ENCODE measurements around the gene OGFOD2.

The OGFOD2 gene

GRCh38 chr12:122948605-122949004 is 26.4 kb upstream of the OGFOD2 start:
- Histone ChIP-seq H3K27ac (ENCODE audit: low read depth, low read length, poor library complexity, severe bottlenecking) (no peak overlapping the region), H3F3A (ENCODE audit: insufficient read depth, low read length) (no peaks in the 10 kb centered on the region), H3K4me3 (ENCODE audit: low read depth, low read length, poor library complexity, severe bottlenecking) (no peak overlapping the region), H3K4me1 (ENCODE audit: insufficient read depth, low read length, severe bottlenecking) (no peaks in the 10 kb centered on the region), H3K79me2 (ENCODE audit: insufficient read depth, low read length) (no peaks in the 10 kb centered on the region), H3K9me3 (ENCODE audit: low read length) (no peaks in the 10 kb centered on the region), H3K9ac (ENCODE audit: low read length) (no peak overlapping the region), H3K36me3 (ENCODE audit: insufficient read depth, low read length) (no peaks in the 10 kb centered on the region), H2AFZ (ENCODE audit: low read length) (no peak overlapping the region), H3K4me2 (ENCODE audit: low read length) (no peak overlapping the region), H3K27me3 (ENCODE audit: insufficient read depth, low read length) (peaks cover 6% of the 10 kb centered on the region; the same call in 1 of the 2 replicates), H4K20me1 (ENCODE audit: insufficient read depth, low read length) (no peaks in the 10 kb centered on the region), H3K9me2 (ENCODE audit: low read depth, low read length) (no peaks in the 10 kb centered on the region)
- TF ChIP-seq CTCF (IDR thresholded peaks at IDR 0.05; ENCODE audit: low read length) (no peak), EZH2 (IDR thresholded peaks at IDR 0.05; ENCODE audit: borderline replicate concordance, low read length) (no peak)

DNA sequence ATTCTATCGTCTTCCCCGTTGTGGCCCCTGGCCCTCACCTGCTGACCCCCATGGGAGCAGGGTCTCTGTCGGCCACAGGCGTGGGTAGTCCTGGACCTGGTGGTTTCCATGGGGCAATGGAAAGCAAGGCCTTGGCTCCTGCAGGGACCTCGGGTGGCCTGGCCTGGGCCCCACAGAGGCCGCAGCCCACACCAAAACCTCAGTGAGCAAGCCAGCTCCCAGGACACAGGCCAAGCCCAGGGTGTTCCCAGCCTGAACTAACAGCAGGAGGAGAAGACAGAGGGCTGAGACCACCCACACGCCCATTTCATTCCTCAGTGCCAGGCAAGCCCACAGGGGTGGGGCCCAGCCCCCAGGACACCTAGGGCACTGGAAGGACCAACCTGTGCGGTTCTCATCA is 25.6 kb upstream of the OGFOD2 start:
- Histone ChIP-seq H3K4me3 (ENCODE audit: low read depth, low read length, poor library complexity, severe bottlenecking) (no peak overlapping the region), H2AFZ (ENCODE audit: low read length) (no peak overlapping the region), H3K79me2 (ENCODE audit: insufficient read depth, low read length) (no peaks in the 10 kb centered on the region), H3K9ac (ENCODE audit: low read length) (no peak overlapping the region), H3K4me2 (ENCODE audit: low read length) (no peak overlapping the region), H3K27me3 (ENCODE audit: insufficient read depth, low read length) (peaks cover 6% of the 10 kb centered on the region; the same call in 1 of the 2 replicates), H3F3A (ENCODE audit: insufficient read depth, low read length) (no peaks in the 10 kb centered on the region), H3K27ac (ENCODE audit: low read depth, low read length, poor library complexity, severe bottlenecking) (no peak overlapping the region), H3K9me2 (ENCODE audit: low read depth, low read length) (no peaks in the 10 kb centered on the region), H3K36me3 (ENCODE audit: insufficient read depth, low read length) (no peaks in the 10 kb centered on the region), H3K9me3 (ENCODE audit: low read length) (no peaks in the 10 kb centered on the region), H3K4me1 (ENCODE audit: insufficient read depth, low read length, severe bottlenecking) (no peaks in the 10 kb centered on the region), H4K20me1 (ENCODE audit: insufficient read depth, low read length) (no peaks in the 10 kb centered on the region)
- TF ChIP-seq EZH2 (IDR thresholded peaks at IDR 0.05; ENCODE audit: borderline replicate concordance, low read length) (no peak), CTCF (IDR thresholded peaks at IDR 0.05; ENCODE audit: low read length) (no peak)

- Histone ChIP-seq H4K20me1 (ENCODE audit: insufficient read depth, low read length) (no peaks in the 10 kb centered on the region), H2AFZ (ENCODE audit: low read length) (no peak overlapping the region), H3K9ac (ENCODE audit: low read length) (no peak overlapping the region), H3F3A (ENCODE audit: insufficient read depth, low read length) (no peaks in the 10 kb centered on the region), H3K27ac (ENCODE audit: low read depth, low read length, poor library complexity, severe bottlenecking) (no peak overlapping the region), H3K4me3 (ENCODE audit: low read depth, low read length, poor library complexity, severe bottlenecking) (no peak overlapping the region), H3K4me1 (ENCODE audit: insufficient read depth, low read length, severe bottlenecking) (no peaks in the 10 kb centered on the region), H3K79me2 (ENCODE audit: insufficient read depth, low read length) (no peaks in the 10 kb centered on the region), H3K4me2 (ENCODE audit: low read length) (no peak overlapping the region), H3K9me3 (ENCODE audit: low read length) (no peaks in the 10 kb centered on the region), H3K9me2 (ENCODE audit: low read depth, low read length) (no peaks in the 10 kb centered on the region), H3K27me3 (ENCODE audit: insufficient read depth, low read length) (peaks cover 6% of the 10 kb centered on the region; the same call in 1 of the 2 replicates), H3K36me3 (ENCODE audit: insufficient read depth, low read length) (no peaks in the 10 kb centered on the region)
- TF ChIP-seq CTCF (IDR thresholded peaks at IDR 0.05; ENCODE audit: low read length), result no peak
Observed at GRCh38 chr12:122949816-122950675, 25.0 kb upstream of the OGFOD2 start.
